Measurements from ENCODE around the gene ZFP36L1.

Gene ZFP36L1

GRCh38 chr14:68817506-68818212 is 24.8 kb upstream of the ZFP36L1 start:
- no peak for DNase-seq (ENCODE audit: low read depth, low spot score)
- H3K4me3 ChIP-seq (ENCODE audit: low read length): no peak overlapping the region

GRCh38 chr14:68816943-68817430 is 24.1 kb upstream of the ZFP36L1 start:
- no peak for DNase-seq (ENCODE audit: low read depth, low spot score)
- peak overlapping the region; percentile 62 for H3K4me3 ChIP-seq (ENCODE audit: low read length)

GRCh38 chr14:68816183-68816942 is 23.5 kb upstream of the ZFP36L1 start:
- DNase-seq (ENCODE audit: low read depth, low spot score): peak; percentile 72
- H3K4me3 ChIP-seq (ENCODE audit: low read length): peak overlapping the region; percentile 62

- DNase-seq (ENCODE audit: low read depth, low spot score): no peak
- peak overlapping the region; percentile 62 for H3K4me3 ChIP-seq (ENCODE audit: low read length)
Measured at GRCh38 chr14:68815298-68816182, 22.7 kb upstream of the ZFP36L1 start.

- peak; percentile 89 for DNase-seq (ENCODE audit: low read depth, low spot score)
- peak overlapping the region; percentile 62 for H3K4me3 ChIP-seq (ENCODE audit: low read length)
Measured at GRCh38 chr14:68814539-68815297, 21.9 kb upstream of the ZFP36L1 start.

- H3K4me3 ChIP-seq (ENCODE audit: low read length): peak overlapping the region; percentile 62
- DNase-seq (ENCODE audit: low read depth, low spot score): no peak
Measured at GRCh38 chr14:68814238-68814538, 21.3 kb upstream of the ZFP36L1 start.

GRCh38 chr14:68813318-68813838 is 20.5 kb upstream of the ZFP36L1 start:
- no peak for DNase-seq (ENCODE audit: low read depth, low spot score)
- H3K4me3 ChIP-seq (ENCODE audit: low read length): no peak overlapping the region

GRCh38 chr14:68811171-68811570 is 18.3 kb upstream of the ZFP36L1 start:
- H3K4me3 ChIP-seq (ENCODE audit: low read length): no peak overlapping the region
- no peak for DNase-seq (ENCODE audit: low read depth, low spot score)

- no peak overlapping the region for H3K4me3 ChIP-seq (ENCODE audit: low read length)
- DNase-seq (ENCODE audit: low read depth, low spot score): no peak
Measured at GRCh38 chr14:68810173-68811153, 17.6 kb upstream of the ZFP36L1 start.

GRCh38 chr14:68809524-68809923 is 16.7 kb upstream of the ZFP36L1 start:
- DNase-seq (ENCODE audit: low read depth, low spot score): no peak
- H3K4me3 ChIP-seq (ENCODE audit: low read length): no peak overlapping the region

- no peak for DNase-seq (ENCODE audit: low read depth, low spot score)
- H3K4me3 ChIP-seq (ENCODE audit: low read length): no peak overlapping the region
Measured at GRCh38 chr14:68808696-68809480, 16.0 kb upstream of the ZFP36L1 start.

- no peak overlapping the region for H3K4me3 ChIP-seq (ENCODE audit: low read length)
- DNase-seq (ENCODE audit: low read depth, low spot score): no peak
Measured at GRCh38 chr14:68807987-68808386, 15.1 kb upstream of the ZFP36L1 start.

GRCh38 chr14:68807148-68807600 is 14.3 kb upstream of the ZFP36L1 start:
- no peak overlapping the region for H3K4me3 ChIP-seq (ENCODE audit: low read length)
- no peak for DNase-seq (ENCODE audit: low read depth, low spot score)

GRCh38 chr14:68806526-68807147 is 13.8 kb upstream of the ZFP36L1 start:
- DNase-seq (ENCODE audit: low read depth, low spot score): no peak
- no peak overlapping the region for H3K4me3 ChIP-seq (ENCODE audit: low read length)

GRCh38 chr14:68805414-68805813 is 12.5 kb upstream of the ZFP36L1 start:
- no peak for DNase-seq (ENCODE audit: low read depth, low spot score)
- H3K4me3 ChIP-seq (ENCODE audit: low read length): no peak overlapping the region

- no peak overlapping the region for H3K4me3 ChIP-seq (ENCODE audit: low read length)
- no peak for DNase-seq (ENCODE audit: low read depth, low spot score)
Measured at GRCh38 chr14:68801631-68802030, 8.8 kb upstream of the ZFP36L1 start.

Data from Jurkat, Clone E6-1 (cell line).